GM21390 (cell line): ENCODE results near the gene TRPV6.
A peak's percentile ranks its signal among the peaks of the same experiment; 100 is the strongest.

ENCODE experiments used
- ATAC-seq: cut with Tn5 transposase; IDR thresholded peaks from one replicate; pipeline ENCODE4 v1.9.1; 2021; ENCODE audit not compliant: unreplicated experiment

The TRPV6 gene

DNA sequence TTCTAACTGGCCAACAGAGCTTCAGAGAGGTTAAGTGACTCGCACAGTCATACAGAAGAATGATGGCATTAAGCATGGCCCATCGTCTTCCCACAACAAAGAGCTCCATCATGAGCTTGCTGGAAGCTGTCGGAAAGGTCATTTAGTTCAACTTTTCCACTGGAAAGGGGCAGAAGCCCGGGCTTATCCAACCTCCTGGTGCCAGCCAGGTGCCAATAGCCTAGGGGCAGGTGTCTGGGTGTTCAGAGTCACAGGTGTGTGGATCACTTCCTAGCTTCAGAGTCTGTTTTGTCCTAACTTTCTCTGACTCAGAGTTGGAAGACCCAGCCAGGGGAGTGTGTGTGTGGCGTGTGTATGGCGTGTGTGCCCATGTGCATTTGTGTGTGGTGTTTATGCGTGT, 1.3 kb upstream of the TRPV6 start:
- no peak for ATAC-seq

DNA sequence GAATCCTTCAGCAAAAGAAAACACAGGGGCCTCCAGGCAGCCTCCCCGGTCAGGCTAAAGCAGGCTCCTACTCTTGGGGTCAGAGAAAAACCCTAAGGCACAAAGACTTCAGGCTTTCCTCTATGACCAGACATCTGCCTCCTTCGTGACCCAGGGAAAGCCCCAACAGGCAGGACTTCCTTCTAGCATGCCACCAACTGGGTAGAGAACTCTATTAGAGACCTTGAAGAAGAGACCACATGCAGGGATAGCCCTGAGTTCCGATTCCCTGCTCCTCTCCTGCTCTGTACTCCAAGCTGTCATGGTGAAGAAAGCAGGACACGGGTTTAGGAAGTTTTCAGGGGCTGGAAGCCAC, 1.3 kb downstream of the TRPV6 start:
- no peak for ATAC-seq

DNA sequence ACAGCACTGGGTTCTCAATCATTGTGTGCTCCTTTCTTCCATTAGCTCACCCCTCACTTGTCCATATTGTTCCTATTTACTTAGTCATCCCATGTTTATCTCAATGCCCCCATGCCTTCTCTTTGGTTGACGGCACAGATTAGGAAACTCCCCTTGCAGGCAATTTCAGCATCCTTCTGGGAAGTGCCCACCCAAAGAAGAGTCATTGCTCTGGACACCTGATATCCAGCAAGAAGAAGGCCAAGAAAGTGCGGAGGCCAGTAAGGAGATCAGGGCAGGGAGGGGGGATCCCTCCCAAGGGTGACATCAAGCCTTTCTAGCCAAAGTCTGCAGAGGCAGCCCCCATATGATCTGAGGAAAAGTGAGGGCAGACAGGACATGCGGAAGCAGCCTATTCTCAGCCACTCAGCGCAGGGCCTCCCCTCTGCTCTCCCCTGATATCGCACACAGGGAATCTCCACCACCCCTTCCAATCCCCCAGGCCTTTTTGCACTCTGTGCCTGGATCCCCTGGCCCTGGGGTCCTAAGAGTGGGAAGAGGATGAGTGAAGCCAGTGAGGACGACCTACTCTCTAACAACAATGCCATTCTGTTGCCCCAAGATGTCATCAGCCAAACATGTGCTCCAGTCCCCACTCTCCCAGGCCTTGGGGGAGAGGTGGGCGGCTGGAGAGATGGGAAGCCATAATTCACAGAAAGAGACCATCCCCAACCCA, 1.8 kb downstream of the TRPV6 start:
- ATAC-seq, result no peak

DNA sequence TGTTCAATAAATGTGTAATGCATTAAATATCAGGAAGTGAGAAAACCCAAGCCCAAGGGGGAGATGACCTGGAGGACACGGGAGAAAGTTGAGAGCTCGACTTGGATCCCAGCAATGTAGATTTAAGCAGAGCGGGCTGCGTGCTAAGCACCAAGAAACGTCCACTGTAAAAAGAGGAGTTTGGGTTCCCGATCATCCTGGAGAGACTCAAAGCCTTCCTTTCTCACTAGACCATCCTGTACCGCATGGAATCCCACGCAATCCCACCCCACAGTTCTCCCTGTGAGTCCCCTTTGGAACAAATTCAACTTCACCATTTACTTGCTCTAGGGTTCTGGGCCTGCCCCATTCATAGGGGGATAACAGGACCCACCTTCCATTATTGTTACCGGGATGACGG, 2.4 kb downstream of the TRPV6 start:
- no peak for ATAC-seq

DNA sequence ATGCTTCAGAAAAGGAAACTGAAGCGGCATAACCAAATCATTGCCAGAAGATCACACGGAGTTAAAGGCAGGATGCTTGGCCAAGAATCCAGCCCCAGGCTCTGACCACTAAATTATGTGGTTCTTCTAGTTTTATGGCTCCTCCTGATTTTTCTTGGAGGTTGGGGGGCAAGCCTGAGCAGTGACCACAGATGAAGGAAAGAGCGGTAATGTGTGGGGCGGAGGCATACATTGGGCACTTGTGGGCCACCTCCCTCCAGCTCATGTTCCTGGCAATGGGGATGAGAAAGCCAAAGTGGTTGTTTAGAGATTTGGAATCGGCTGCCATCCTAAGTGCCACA, 3.2 kb downstream of the TRPV6 start:
- ATAC-seq, result no peak

DNA sequence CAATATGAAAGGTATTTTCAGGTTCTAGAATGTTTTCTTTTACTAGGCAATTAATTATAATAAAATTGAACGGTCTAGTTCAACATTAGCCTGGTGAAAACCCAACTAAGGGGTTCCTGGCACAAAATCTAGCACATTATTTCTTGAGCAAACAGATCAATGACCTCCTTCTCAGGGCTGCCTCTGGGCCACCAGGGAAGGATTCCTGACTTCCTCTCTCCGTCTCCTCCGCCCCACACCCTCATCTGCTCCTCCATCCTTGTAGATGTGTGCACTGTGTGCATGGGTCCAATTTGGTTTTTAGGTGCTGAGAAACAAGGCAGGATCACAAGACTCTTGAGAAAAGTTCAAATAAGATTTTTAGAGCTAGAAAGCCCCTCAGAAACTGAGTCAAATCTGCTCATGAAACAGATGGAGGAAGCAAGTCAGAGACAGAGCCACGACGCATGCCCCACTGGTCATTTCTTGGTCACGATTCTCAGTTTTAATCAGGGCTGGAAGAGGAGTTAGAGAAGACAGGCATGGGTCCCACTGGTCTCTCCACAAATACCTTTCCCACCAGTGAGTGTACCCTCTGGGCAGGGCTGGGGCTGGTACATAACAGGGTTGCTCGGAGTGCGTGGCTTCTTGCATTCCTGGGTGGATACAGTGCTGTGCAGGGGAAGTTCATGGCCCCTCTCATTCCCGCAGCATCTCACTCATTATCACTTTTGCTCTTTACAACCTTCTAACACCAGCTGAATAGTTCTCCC, 3.8 kb downstream of the TRPV6 start:
- ATAC-seq, result no peak

DNA sequence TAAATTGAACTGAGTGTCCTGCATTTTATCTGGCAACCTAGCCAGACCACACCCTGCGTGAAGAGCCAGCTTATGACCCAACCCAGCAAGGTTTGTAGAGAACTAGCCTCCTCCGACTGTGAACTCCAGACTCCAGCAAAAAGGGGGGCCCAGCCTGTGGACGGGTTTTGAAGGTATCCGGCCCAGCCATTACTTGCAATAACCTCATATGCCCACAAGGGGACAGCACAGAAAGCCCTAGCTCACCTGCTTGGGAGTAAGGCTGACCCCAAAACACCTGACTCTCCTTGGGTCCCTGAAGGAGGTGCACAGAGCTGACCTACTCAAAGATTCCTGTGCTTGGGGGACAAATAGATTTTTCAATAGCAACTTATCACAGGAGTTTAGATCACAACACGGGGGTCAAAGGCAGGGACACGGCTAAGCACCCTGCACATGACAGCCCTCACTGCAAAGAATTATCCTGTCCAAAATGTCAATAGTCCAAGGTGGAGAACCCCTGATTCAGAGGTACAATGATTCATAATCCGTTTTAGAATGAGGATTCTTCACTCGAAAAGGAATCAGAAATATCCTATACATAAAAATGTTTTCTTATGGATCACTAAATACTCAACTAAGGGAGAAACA, 4.6 kb downstream of the TRPV6 start:
- peak; percentile 80 for ATAC-seq

DNA sequence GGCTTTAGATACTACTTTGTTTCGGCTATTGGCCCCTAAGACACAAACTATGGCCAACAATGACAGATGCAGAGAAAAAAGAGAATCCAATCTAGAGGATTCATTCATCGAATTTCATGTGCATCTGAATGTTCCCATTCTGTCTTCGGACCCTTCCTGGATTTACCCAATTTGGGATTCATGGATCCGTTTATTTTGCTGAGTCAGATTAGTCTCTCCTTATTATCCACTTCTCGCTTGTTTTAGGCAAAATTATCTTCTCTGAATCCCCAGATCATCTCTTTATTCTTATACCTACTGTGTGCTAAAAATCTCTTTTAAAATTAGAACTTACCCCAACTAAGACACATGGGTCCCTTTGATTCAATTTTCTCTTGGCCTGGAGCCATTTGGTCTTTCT, 6.5 kb downstream of the TRPV6 start:
- ATAC-seq, result no peak

DNA sequence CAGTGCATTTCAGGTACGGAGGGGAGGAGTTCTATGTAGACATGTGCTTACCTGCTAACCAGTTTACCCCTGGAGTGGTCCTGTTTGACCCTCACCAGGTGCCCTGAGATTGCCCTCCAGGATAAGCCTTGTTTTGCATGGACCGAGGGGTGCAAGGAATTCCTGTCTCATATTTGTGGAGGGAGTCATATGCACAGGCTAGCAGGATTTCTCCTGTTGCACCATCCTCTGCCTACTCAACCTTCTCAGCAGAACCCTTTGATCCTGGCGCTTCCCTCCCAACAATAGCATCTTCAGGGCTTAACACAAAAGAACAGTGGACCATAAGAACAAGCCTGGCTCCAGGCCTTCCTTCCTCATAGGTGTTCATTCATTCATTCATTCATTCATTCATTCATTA, 7.2 kb downstream of the TRPV6 start:
- ATAC-seq, result no peak

DNA sequence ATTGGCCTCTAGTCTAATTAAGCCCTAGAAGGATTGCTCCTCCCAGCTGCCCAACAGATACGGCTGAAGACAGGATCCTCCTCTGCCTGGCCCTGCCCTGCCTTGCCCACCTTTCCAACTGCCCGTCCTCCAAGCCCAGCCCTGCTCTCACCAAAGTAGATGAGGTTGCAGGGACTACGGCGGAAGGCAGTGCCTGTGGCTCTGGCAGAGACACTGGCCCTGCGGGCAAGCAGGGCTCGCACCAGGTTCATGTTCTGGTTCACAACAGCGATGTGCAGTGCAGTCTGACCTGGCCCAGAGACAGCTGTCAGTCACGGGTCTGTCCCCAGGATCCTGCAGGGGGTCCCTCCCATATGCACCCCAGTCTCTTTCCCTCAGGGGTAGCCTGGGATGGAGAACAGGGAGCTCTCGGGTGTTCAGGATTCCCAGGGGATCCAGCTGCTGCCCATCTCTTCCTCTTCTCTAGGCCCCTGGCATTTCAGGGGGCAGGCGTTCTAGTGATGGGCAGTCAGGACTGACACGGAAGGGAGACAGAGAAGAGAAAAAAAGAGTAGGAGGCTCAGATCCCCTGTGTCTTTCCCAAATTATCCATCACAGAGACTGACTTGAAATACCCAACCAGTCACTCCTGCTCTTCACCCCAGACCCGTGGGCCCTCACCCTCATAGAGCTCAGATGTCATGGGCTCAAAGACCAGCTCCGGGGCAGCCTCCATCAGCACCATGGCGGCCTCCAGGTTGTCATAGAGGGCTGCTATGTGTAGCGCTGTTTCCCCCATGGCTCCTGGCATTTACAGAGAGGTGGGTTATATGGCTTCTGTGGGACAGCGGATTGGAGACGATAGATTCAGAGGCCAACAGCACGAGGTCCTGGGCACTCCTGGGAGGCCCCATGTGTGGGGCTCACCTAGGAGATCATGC, 8.3 kb downstream of the TRPV6 start:
- ATAC-seq, result no peak

DNA sequence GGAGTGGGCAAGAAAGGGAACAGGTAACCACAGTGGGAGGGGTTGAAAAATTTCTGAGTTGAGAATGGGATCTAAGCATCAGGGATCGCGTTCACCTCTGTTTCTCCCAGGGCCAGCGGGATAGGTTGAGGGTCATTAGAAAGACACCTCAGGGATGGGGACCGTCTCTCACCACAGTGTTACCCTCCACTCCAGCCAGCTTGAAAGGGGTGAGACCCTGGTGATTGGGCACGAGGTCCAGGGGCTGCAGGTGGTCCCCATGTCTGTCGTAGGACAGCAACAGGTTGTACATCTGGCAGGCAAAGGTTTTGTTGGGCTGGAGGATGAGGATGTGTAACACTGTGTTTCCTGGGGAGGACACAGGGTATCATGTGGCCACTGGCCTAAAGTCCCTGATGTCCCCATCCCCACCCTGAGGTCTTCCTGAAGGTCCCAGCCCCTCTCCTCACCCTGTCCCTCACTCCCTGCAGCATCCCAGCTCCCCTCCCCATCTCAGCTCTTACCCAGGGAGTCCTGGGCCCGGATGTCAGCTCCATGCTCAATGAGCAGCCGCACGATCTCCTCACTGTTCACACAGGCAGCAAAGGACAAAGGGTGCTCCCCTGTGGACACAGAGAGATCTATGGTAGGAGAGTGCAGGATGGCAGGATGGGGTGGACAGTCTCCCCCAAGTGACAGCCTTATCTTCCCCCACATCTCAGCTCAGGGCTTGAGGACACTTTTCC, 9.1 kb downstream of the TRPV6 start:
- no peak for ATAC-seq

DNA sequence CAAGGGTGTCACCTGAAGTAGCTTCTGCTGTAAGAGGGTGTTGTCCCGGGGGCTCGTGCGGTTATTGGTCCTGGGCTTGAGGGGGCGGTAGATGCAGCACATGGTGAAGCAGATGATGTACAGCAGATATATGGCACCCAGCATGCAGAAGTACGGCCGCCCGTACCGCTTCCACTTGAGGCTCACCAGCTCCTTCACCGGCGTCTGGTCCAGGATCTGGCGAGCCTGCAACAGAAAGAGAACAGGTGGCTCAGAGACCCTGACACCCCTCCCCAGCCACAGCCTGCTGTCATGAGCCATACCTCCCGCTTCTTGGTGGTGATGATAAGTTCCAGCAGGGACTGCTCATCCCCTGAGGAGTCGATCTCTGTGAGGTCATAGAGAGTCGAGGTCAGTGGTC, 10.1 kb downstream of the TRPV6 start:
- ATAC-seq, result no peak

DNA sequence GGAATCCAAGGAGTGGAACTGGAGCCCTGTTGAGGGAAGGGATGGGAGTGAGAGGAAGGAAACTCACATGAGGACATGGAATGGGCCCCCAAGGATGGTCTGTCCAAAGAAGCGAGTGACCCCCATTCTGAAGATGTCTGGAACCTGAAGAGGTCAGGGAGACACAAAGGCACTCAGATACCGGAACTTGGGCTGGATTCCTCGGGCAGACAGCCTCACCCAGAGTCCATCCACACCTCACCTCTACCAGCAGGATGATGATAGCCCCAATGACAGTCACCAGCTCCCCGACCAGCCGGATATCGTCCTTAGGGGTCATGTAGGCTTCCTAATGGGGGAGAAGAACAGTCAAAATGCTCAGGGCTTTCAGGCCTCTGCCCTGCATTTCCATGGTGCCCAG, 10.7 kb downstream of the TRPV6 start:
- no peak for ATAC-seq

DNA sequence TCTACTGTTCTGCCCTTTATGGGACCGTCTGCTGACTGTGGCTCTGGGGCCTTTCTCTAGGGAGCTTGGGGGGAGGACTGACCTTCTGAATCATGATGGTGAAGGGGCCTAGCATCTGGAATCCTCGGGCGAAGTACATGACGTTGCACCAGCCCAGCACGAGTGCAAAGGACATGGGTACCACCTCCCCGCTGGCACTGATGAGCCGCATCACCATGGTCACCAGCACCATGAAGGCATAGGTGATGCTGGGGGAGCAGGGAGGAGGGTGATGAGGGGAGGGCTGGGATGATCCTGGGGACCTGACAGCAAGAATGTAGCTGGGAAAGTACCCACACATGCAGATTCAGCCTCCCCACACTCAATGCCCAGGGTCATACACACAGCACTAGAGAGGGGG, 11.1 kb downstream of the TRPV6 start:
- no peak for ATAC-seq

DNA sequence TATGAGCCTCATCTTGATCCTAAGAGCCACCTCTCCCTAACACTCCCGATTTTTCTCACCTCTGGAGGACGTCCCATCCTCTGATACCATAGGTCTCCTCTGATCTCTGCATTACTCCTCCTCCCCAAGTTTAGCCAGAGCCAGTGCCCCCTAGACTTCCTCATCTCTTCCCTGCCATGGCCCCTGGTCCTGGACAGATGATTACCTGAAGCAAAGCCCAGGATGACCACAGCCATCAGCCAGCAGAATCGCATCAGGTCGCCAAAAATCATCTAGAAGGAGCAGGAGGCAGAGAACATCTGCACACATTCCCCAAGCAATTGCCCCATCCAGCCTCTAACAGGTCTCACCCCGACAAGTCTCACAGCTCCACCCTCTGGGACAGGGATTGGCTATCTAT, 11.7 kb downstream of the TRPV6 start:
- no peak for ATAC-seq

DNA sequence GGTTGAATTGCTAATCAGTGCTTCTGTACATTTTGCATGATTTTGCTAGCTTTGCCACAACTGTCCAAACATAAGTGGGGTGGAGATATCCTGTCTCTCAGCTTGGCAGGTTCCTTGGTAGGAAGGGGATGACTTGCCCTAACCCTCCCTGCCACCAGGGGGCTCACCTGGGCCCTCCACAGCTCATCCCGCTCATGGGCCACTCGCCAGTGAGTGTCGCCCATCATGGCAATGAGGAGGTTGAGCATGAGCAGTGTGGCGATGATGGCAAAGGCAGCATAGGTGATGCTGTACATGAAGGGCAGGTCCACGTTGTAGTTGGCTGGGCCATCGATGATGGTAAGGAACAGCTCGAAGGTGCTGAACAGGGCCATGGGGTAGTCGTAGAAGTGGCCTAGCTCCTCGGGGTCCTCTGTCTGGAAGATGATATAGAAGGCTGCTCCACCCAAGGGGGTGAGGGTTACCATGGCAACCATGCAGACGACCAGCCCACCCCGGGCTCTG, 12.2 kb downstream of the TRPV6 start:
- peak; percentile 88 for ATAC-seq

DNA sequence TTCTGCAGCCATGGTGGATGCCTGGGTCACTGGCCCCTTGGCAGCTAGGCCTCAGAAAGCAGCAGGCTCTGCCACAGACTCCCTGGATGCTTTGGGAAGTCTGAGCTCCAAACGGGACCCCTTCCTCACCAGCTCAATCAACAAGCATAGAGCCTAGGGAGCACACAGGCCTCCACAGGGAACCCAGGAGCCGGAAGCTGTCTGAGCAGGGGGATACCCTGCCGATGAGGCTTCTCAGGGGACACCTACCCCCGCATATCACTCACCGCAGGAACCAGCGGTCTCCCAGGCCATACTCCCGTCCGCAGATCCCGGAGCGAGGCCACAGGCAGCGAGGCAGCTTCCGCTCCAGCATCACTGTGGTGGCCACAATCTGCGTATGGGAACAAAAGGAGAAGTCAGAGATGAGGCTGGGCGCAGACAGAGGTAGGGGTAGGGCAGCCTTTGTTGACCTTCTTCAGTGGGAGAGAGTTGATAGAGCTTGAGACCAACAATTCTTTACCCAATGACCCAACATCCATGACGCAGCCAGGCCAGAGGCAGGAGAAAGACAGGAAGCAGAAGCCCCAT, 13.4 kb downstream of the TRPV6 start:
- no peak for ATAC-seq

DNA sequence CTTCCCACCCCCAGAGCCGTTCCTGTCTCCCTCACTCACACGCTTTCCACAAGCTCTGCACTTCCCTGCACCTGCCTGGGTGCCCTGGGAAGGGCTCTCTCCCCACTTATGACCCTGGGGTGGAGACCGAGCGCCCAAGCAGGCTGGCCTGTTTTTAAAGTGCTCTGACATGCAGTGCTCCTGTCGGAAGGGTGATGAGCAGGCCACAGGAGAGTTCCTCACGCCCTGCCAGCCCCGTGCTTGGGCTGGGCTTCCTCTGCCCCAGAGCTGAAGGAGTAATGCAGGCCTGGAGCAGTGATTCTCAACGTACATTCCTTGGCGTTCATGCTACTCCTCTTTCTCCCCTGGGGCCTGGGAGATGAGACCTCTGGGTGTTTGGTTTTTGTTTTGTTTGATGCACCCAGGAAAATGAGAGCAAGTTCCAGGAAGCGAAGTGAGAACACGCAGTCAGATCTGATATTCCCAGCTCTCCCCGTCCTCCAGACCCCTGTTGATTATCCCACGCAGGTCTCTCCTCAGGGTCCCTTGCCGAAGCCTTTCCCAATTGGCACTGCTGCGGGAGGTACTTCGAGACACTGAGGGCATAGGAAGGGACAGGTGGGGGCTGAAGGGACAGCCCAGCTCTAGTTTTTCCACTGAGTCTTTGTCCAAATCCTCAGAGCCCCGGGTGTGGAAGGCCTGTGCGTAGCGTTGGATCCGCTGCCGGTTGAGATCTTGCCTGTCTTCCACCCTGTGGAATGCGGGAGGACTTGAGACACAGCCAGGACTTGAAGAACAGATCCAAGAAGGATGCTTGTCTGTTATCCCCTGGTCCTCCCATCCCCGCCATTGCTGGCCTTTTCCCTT, 14.1 kb downstream of the TRPV6 start:
- no peak for ATAC-seq

DNA sequence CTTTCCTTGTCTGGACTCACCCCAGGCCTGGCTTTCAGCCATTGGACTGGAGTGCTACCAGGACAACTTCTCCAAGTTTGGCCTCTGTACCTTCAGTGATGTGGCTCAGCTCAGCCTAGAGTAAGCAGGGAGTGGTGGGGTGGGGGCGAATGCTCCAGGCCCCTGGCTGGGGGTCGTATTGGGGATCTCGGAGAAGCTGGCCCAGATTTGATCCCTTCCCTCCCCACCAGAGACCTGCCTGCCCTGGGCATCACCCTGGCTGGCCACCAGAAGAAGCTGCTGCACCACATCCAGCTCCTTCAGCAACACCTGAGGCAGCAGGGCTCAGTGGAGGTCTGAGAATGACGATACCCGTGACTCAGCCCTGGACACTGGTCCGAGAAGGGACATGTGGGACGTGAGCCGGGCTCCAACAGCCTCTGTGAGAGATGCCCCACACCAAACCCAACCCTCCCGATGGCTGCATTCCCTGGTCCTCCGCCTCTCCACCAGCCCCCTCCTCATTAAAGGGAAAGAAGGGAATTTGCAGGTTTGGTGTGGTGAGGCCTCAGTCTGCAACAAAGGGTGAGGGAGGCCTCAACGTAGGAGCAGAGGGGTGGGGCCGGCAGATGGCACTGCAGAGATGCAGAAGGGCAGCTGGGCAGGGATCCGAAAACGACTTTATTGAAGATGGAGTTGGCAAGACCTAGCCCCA, 14.8 kb downstream of the TRPV6 start:
- ATAC-seq, result no peak
